HG02981 (cell line): ENCODE data around the gene PIGL.
"Not testable (repeated sequence)": the region's sequence is repeated elsewhere in the genome, so short reads cannot be mapped to it uniquely, and the experiment has no call there.

Experiments used
- ATAC-seq: cut with Tn5 transposase; IDR thresholded peaks from one replicate; pipeline ENCODE4 v1.9.1; 2021; ENCODE audit warnings: mild to moderate bottlenecking, moderate library complexity; ENCODE audit not compliant: unreplicated experiment

PIGL gene

GRCh38 chr17:16273499-16273898 lies 56.5 kb downstream of the PIGL start:
- ATAC-seq, result no peak

DNA sequence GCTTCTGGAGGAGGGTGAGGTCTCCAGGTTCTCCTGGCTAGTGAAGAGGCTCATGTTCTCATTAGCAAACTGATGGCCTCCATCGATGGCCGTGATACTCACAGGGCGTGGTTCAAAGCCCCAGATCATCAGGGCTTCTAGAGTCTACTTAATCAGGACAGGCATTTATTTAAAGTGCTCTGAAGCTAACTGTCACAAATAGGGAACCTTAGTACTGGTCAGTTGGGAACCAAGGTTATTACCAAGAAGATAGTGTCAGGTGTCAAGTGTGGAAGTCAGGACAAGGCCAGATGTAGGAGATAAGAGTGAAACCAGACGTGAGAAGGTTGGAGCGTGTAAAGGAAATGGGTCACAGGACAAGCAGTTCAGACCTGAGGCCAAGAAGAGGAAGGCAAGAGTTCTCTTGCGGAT lies 56.9 kb downstream of the PIGL start:
- no peak for ATAC-seq

GRCh38 chr17:16275024-16275423 lies 58.0 kb downstream of the PIGL start:
- no peak for ATAC-seq

GRCh38 chr17:16277163-16277562 lies 60.2 kb downstream of the PIGL start:
- ATAC-seq, result no peak

DNA sequence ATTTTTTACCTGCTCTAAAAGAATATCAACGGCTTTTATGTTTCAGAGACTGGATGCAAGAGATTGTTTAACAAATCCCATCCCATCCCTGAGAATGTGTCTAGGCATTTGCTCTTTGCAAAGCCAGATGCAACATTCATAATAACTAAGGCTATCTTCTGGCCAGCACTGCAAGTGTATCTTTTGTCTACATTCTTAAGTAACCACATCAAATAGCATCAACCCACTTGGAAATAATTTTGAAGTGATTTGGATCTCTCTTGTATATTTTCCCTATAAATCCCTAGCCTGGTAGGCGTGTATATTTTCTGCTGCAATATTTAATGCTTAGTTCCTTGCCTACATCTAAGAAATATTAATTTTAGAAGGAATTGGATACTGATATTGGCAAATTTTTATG lies 64.3 kb downstream of the PIGL start:
- no peak for ATAC-seq

GRCh38 chr17:16282522-16282921 lies 65.5 kb downstream of the PIGL start:
- no peak for ATAC-seq

DNA sequence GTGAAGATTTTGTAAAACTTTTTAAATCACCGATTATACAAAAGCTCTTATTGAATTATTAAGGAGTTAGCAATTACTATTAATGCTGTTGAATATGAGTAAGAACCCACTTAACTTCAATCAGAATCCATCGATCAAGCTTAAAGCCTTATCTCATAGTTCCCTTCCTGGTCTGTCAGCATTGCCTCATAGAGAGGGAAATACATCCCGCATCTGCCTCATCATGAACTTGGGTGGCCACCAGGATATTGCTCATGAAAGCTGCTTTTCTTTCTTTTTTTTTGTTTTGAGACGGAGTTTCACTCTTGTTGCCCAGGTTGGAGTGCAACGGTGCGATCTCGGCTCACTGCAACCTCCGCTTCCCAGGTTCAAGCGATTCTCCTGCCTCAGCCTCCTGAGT lies 66.7 kb downstream of the PIGL start:
- ATAC-seq, result no peak

DNA sequence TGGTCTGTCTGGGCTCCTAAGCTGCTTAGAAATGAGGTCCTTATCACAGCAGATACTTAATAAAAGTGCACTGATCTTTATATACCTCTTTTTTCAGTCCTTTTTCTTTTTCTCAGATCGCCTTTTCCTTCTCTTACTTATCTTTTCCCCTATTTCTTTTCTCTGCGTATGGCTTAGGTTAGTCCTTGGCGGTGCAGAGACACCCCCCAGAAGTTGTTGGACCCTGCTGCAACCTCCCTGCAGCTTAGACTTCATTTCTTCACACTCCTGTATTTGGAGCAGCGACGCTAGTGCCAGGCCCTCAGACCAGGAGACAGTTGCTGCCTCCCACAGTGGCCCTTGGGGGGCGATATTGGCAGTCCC lies 68.6 kb downstream of the PIGL start:
- ATAC-seq, result no peak

GRCh38 chr17:16286009-16286946 lies 69.3 kb downstream of the PIGL start:
- peak; percentile 85 for ATAC-seq

- peak; percentile 50 for ATAC-seq
Measured at GRCh38 chr17:16286947-16287562, 70.0 kb downstream of the PIGL start.

- no peak for ATAC-seq
Measured at GRCh38 chr17:16287563-16288027, 70.6 kb downstream of the PIGL start.

- no peak for ATAC-seq
Measured at GRCh38 chr17:16288860-16289571, 72.0 kb downstream of the PIGL start.

DNA sequence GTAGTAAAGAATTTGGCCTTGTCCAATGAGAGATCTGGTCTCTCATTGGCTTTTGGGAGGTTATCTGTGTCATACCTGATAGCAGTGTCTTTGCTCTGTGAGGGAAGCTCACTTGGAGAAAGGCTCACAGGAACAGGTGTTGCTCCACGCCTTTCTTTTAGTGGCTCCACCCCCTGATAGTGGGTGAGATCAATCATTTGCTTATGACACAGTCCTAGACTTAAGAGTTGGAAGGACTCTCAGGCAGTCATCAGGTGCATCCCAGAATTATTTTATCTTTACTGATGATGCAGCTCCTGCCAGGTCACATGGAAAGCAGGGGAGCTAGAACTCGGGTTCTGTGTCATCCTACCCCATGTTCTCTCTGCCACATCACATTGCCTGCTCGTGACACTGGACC lies 76.9 kb downstream of the PIGL start:
- ATAC-seq, result no peak

DNA sequence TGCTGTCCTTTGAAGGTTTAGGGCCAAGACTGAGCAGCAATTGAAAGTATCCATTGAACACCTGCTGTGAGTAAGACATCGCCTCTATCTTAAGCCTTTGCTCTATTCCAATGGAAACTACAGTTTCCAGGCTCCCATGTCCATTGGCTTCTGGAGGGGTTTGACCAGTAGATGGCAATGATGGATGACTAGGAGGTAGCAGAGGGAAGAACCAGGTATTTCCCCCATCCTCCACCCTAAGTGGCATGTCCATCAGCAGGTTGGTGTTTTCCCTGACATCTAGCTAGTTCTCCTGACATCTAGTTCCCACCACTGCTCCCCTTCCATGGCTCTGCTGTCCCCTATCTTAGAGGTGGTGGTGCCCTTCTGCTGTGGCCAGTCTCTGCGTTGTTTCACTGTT lies 77.5 kb downstream of the PIGL start:
- no peak for ATAC-seq

GRCh38 chr17:16296072-16296471 lies 79.1 kb downstream of the PIGL start:
- ATAC-seq, result not testable (repeated sequence)

GRCh38 chr17:16297367-16298139 lies 80.5 kb downstream of the PIGL start:
- ATAC-seq, result no peak

- ATAC-seq, result no peak
Measured at GRCh38 chr17:16298140-16298662, 81.2 kb downstream of the PIGL start.

DNA sequence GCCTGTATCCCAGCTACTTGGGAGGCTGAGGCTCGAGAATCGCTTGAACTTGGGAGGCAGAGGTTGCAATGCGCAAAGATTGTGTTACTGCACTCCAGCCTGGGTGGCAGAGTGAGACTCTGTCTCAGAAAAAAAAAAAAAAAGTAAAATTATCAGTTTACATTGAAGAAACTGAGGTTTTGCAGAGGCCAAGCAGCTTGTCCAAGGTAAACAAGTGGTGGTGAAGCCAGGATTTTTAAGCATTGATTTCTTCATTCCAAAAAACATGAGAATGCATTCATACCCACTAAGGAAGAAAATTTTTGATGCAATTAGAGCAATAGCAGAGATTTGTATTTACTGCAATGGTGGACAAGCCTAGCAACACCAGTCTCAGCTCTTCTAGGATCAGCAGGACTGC lies 83.5 kb downstream of the PIGL start:
- no peak for ATAC-seq

DNA sequence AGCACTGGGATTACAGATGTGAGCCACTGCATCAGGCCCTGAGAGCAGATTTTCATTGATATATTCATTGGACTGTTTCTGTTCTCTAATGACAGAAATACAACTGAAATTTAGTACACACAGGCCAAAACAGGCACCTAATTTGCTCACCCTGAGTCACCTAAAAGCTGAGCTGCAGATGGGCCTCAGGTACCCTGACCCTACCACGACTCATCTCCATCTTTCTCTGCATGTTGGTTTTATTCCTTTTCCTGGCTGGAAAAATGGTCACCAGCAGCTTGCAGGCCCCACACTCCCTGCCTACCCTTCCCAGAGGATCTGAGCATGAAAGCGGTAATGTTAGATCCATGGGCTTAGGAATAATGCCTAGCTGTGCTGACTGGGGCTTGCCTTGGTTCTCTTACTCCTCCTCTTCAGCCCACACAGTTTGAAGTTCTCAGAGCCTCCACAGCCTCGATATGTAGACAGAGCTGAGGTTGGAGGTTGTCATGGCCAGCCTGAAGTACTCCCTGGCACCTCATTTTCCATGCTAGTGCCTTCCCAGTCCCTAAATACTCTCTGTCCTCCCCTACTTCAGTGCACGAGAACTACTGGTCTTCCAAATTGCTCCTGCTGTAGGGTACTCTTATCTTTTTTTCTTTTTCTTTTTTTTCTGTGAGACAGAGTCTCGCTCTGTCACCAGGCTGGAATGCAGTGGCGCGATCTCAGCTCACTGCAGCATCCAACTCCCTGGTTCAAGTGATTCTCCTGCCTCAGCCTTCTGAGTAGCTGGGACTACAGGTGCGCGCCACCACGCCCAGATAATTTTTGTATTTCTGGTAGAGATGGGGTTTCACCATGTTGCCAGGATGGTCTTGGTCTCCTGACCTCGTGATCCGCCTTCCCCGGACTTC lies 85.2 kb downstream of the PIGL start:
- ATAC-seq, result no peak

- ATAC-seq, result no peak
Measured at GRCh38 chr17:16302856-16303255, 85.8 kb downstream of the PIGL start.
